Hippocampal formation (tissue), 2 donors: ENCODE data around the gene ZFAND3.
A peak's percentile ranks its signal among the peaks of the same experiment; 100 is the strongest.

Experiments used
- DNase-seq, 2 donors: peaks; one replicate each; lab custom pipeline; 2025; lab: John Stamatoyannopoulos, UW

ZFAND3 gene

DNA sequence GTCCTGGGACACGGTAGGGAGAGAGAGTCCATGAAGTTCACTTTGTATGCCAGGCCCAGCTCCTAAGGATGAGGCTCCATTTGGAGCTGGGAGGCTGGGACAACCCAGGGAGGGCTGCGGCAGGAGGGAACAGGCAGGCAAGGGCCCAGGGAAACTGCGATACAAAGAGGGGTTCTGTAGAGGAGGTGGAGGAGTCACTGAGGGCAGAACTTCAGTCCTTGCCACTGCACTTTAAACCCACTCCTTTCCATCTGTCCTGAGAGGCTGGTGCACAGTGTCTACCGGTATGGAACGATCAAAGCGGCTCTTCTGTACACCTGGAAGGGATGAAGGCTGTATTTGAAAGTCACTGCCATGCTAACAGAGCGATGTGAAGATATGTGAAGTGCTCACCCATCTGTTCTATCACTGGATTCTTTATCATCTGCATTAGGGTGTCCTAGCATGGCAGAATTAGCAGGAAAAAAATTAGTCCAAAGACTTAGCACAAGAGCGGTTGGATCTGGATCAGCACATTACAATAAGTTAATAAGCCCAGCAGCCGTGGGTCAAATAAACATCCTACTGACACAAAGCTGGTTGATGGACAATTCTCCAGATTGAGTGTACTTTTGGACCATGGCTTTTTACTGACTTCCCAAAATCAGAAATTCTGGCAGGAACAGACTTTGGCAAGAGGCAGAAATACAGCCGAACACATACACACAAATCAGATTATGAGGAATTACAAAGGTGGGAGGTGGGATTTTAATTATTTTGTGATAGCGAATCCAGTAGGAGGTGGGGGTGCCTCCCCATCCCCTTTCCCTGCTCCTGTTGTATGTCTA lies 20.9 kb upstream of the ZFAND3 start:
- DNase-seq = no peak

DNA sequence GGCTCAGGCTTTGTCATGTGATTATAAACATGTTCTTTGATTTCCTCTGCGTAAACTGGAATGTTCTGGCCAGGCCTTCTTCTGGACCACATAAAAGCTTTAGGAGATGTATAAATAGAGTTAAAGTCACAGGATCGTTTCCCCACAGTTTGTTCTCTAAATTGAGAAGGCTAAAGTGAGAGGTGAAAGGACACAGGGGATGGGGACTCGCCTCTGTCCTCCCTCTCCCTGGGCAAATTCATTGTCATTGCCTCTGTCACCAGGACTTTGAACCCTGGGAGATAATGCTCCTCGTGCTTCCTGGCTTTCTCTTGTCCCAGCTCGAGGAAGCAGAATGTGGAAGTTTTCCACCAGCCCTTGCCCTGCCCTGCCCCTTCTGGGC lies 20.3 kb upstream of the ZFAND3 start:
- DNase-seq = no peak

GRCh38 chr6:37800703-37801604 lies 18.6 kb upstream of the ZFAND3 start:
- DNase-seq = no peak

GRCh38 chr6:37801605-37801940 lies 18.0 kb upstream of the ZFAND3 start:
- no peak for DNase-seq

DNA sequence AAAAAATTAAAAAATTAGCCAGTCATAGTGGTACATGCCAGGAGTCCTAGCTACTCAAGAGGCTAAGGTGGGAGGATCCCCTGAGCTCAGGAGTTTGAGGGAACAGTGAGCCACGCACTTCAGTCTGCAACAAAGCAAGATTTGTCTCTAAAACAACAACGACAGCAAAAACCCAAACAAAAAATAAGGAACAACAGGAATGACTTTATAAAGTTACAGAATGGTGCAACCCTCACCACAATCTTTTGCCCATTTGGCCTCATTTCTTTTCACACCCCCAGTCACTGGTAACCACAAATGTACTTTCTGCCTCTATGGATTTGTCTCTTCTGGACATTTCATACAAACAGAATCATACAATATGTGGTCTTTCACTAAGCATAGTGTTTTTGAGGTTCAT lies 16.7 kb upstream of the ZFAND3 start:
- DNase-seq = no peak

- DNase-seq = no peak
These were observed 14.9 kb upstream of the ZFAND3 start for GRCh38 chr6:37804586-37804985.

DNA sequence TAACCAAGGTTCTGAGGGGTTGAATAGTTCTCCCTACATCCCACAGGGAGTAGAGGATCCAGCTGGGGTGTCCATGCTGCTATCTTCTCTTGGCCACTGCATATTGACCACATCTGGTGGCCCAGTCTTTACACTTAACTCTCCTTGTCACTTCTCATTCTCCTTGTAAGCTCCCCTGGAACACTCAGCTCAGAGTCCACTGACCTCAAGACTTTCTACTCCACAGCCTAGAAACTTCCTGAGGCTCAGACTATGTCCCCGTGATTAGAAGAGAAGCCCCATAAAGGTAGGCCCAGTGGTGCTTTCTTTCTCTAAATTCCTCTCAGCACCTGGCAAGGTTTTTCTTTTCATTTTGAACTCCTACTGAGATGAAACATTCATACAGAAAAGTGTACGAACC lies 13.3 kb upstream of the ZFAND3 start:
- no peak for DNase-seq

- DNase-seq = peak in 1 of 2 donors; percentile 52
These were observed 11.9 kb upstream of the ZFAND3 start for GRCh38 chr6:37807656-37808055.

DNA sequence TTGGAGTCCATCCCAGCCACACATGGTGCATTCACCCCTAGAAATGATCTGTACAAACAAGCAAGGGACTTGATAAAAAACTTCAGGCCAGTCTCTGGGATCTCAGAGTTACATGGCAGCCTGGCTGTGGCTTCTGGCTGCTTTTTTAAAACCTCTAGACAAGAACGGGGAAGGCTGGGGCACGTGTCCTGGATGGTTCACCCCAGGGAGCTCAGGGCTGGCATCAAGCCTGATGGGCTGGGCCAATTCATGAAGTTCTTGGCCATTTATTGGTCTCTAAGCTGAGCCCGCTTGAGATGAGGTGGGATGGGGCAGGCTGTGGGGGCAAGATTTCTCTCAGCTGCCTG lies 10.4 kb upstream of the ZFAND3 start:
- DNase-seq = no peak

DNA sequence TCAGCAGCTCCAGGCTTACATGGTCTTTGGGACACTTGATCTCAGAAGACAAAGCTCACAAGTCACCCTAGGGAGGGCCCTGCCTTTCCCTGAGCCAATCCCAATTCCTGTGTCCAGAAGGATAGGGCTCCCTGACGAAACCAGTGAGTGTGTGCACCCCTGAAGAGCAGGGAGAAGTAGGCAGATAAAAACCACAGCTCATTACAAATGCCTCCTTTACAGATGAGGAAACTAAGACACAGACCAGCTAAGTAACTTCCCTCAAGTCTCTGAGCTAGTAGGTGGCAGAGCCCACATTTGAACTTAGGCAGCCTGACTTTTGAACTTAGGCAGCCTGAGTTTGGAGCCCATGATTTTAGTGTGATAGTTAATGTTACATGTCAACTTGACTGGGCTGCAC lies 6.7 kb upstream of the ZFAND3 start:
- no peak for DNase-seq

GRCh38 chr6:37814374-37814773 lies 5.2 kb upstream of the ZFAND3 start:
- no peak for DNase-seq

DNA sequence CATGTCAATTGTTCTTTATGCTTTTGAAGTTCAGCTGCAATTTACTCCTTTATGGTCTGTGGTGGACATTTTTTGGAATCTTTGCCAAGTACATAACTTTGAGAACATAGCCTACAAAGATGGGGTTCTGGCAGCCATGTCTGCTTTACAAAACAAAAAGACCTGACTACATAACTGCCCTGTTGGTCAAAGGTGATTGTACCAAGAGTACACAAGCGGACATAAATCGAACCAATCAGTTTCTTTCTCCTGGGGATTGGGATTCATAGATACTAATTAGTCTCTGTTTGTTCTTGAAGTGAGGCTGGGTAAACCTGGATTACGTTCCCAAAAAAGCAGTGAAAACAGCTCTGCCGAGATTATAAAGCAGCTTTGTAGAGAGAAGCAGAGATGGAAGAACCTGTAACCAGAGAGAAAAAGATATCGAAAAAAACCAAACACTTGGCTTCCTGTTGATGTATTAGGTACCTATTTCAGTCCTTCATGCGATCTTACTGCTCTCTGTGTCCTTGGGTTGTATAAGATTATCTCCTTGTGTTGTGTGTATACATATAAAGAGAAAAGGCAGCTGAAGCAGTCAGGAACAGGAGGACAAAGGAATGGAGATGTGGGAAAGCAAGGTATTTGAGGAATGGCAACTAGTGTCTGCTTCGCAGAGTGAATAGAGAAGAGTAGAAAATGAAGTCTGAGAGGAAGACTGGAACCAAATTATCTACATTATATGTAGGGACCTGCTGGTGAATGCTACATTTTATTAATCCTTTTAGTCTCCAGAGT lies 2.7 kb upstream of the ZFAND3 start:
- DNase-seq = no peak

DNA sequence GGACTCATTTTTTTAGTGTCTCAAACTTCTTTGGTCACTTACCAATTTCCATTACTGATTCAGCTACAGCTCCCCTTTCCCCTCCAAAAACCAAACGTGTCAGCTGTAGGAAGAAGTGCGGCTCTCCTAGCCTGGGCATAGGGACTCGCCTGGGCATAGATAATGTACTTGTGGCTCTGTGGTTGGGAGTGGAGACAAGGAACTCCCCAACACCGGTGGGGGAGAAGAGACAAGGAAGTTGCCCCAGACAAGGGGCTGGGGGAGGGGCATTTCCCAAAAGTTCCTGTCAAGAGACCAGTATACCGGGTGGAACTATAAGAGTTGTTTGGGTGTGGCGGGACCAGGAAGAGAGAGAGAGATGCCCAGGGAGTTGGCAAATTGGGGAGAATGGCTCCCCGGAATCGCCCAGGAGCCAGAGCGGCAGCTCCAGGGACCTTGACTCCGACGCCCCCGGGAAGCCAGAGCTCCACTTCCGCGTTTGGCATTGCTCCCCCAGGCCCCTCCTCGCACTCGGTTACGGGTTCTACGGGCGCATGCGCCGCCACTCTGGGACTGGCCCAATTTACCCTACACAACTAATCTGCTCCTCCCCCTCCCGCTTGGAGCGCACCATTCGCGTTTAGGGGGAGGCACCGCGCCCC lies 871 bp upstream of the ZFAND3 start:
- DNase-seq = peak; percentile 96 to 98

- DNase-seq = no peak
These were observed 533 bp downstream of the ZFAND3 start for GRCh38 chr6:37819802-37820717.

- DNase-seq = no peak
These were observed 1.2 kb downstream of the ZFAND3 start for GRCh38 chr6:37820718-37821079.

DNA sequence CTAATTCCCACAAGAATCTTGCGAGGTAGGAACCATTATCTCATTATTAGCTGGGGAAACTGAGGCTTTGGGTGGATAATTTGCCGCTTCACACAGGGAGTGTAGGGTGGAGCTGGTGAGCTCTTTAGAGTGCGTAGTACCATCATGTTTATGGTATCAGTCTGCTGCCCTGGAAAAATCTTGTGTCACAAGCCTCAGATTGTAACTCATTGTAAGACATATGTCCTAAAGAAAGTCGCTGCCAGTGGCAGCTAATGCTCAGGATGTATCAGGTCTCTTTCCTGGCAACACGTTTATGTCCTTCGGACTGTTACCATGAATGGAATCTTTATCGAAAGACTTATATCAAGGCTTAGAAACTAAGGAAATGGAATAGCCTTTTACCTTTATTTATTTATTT lies 1.9 kb downstream of the ZFAND3 start:
- no peak for DNase-seq

DNA sequence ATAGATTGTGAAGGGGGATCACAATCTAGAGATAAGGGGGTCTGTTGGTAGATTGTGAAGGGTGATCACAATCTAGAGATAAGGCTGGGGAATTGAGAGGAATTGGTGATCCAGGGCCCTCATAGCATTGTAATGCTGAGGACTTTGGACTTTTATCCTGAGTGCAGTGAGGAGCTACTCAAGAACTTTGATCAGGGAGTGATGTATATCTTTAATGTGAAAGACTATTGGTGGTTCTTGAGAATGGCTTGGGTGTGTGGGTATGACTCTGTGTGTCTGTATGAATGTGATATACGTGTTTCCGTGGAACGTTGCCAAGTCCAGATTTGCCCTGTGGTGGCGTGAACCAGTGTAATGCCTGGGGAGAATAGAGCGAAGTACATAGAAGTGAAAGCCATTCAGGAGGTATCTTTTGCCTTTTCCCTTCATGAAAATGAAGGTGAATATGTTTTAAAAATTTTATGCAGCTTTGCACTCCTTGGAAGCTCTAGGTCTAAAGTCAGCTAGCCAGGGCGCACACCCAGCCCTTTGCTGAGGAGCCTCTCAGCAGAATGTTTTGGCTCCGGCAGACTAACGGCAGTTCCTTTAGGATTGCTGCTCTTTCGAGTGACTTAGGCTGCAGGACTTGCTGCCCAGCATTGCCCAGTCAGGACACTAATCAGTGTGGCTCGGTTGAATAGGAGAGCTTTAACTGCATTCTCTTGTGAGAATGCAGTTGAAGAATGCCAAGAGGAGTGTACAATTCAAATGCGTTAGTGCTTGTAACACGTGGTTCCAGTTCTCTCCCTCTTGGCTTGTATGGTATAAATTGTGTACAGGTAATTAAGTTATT lies 3.5 kb downstream of the ZFAND3 start:
- no peak for DNase-seq

DNA sequence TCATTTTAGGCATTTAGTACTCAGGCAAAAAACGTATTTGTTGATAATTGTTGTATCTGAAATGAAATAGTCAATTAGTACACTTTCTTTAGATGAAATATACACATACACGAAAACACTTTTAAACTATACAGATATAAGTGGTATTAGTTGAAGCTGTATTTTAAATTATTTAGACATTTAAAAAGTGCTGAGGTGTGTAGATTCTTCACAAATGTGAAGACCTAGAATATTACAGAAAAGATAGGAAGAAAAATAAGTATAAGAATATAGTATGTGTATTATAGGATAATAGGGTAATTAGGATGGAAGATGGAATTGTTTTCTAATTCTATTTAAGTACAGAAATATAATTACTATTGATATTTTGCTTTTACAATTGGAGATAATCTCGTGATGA lies 4.6 kb downstream of the ZFAND3 start:
- DNase-seq = no peak

GRCh38 chr6:37826188-37826587 lies 6.7 kb downstream of the ZFAND3 start:
- DNase-seq = no peak

- DNase-seq = no peak
These were observed 7.5 kb downstream of the ZFAND3 start for GRCh38 chr6:37826993-37827392.
